Activated CD8-positive, alpha-beta memory T cell treated with anti-CD3 and anti-CD28 coated beads, Interleukin-2, amount 50 U/mL, for 48 hours (primary cell): Measurements from ENCODE around the gene ITPK1.

ENCODE experiments used
- DNase-seq: peaks from one replicate; pipeline ENCODE4 v3.0.0-alpha.2; 2020

ITPK1 gene

DNA sequence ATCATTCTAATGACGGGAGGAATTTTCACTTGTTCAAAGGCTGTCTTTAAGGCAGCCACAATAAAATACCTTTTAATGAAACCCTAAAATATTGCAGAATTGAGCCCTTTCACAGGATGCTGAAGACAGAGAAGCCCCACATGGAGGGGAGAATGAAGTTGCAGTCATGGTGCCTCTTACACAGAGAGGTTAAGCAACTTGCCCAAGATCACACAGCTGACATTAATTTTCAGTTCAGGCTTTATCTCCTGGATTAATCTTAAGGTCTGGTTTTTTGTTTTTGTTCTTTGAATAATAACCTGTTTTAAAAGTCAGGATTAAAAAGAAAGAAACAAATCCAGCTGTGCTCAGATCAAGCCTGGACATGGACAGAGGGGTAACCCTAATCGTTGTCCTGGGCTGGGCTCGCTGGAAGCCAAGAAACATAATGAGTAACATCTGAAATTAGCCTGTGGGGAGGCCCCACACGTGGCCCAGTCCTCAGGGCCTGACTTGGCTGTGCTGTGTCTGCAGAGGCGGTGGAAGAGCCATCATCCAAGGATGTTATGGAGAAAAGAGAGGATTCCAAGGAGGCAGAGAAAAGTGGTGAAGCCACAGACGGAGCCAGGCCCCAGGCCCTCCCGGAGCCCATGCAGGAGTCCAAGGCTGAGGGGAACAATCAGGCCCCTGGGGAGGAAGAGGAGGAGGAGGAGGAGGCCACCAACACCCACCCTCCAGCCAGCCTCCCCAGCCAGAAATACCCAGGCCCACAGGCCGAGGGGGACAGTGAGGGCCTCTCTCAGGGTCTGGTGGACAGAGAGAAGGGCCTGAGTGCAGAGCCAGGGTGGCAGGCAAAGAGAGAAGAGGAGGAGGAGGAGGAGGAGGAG is 184.8 kb downstream of the ITPK1 start:
- no peak for DNase-seq

DNA sequence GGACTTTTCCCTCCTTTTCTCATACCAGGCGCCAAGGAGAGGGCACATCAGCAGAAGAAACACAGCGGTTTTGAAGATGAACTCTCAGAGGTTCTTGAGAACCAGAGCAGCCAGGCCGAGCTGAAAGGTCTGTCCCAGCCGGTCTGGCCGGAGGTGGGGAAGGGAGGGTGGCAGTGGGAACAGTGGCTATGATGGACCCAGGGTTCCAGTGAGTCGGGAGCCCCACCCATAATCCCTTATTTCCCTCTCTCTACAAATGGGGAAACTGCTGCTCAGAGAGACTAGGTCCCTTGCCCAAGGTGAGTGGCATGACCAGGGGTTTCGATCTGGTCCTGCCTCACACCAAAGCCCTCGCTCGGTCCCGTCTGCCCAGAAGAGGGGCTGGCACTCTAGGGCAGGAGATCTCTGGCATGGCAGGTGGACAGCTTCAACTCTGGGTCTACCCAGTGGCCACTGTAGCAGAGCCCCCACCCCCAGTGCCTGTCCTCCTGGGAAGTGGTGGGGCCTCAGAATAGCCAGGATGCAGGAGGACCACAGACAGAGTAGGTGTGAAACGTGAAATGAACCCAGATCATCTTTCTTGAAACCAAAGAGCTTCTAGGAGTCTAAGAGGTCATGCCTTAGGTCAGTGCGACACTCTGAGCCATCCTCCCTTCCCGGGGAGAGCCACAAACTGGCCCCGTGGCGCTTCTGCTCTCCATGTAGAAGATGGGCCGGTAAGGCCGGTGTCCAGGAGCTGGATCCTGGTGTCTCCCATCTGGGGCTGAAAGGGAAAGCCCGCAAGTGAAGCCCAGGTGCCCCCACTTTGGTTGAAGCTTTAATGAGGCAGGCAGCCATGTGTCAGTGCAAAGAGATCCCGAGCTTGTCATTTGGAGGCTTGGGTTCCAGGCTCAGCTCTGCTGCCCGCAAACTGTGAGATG is 185.8 kb downstream of the ITPK1 start:
- no peak for DNase-seq

DNA sequence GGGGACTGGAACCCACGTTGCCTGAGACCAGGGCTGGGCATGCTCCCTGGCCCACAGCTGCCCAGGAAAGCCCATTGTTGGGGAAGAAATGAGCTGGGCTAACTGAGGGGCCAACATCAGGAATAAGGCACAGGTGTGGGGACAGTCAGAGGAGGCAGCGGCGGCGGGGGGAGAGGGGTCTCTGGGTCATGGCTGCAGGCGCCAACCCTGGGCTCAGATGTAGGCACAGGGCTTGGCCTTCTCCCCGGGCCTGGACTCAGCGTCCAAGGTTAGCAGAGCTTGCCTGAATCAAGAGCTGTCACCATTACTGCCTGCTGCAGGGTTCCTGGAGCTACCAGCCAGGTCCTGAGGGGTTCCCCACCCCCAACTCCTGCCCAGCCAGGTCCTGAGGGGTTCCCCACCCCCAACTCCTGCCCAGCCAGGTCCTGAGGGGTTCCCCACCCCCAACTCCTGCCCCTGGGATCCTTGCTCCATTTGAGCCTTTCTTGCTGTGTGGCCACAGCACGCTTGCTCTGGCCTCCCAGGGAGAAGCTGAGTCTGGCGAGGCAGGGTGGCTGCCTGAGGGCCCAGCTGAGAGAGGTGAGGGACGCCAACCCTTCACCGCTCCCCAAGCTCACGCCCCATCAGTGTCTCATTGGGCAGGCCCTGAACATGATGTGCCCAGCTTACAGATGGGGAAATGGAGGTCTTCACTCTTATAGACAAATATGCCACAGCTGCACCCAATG is 186.6 kb downstream of the ITPK1 start:
- no peak for DNase-seq

DNA sequence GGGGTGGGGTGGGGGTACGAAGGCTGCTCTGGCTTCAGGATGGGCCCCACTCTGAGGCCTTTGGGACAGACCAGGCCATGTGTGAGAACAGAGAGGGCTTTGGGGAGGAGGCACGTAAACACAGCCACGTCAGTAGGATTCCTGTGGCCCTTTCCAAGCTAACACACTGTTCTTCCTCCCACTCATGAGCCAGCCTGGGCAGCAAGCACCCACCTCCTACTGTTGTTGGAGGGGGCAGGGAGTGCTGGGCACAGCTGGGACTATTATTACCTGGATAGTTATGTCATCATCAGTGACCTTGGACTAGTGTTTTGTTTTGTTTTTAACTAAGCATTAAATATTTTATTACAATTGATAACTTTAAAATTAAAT is 187.5 kb downstream of the ITPK1 start:
- no peak for DNase-seq

DNA sequence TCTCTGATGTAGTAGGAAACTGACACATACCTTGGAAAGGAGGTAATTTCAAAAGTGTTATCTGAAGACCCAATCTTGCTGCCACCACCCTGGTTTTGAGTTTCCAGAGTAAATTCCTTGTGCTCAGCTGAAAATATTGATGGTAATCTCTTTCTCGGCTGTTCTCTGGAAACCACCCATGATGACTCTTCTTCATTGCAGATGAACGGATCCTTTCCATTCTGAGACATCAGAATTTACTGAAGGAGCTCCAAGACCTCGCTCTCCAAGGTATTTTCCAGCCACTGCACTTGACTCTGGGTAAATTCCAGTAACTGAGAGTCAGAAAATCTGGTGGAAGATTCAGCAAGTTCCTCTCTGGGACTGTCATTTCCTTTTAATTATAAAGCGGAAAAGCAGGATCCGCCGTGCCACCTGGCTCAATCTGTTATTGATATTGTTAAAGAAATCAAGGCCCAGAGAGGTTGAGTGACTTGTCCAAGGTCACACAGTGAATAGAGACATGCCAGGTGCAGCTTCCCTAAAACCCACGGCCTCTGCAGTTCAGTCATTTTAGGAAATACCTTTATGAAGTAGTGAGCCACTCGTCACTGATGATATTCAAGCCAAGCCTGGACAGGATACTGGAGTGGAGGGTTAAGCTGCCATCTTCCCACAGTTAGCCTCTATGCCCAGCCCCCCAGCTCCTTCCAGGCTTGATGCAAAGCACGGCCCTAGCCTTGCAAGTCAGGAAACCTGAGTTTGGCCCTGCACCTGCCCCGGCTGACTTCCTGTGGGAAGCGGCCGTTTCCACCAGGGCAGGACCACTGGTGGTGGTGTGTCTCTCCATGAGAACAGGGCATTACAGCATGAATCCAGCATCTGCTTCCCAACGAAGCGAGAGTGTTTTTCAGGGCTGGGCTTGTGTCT is 188.1 kb downstream of the ITPK1 start:
- no peak for DNase-seq

DNA sequence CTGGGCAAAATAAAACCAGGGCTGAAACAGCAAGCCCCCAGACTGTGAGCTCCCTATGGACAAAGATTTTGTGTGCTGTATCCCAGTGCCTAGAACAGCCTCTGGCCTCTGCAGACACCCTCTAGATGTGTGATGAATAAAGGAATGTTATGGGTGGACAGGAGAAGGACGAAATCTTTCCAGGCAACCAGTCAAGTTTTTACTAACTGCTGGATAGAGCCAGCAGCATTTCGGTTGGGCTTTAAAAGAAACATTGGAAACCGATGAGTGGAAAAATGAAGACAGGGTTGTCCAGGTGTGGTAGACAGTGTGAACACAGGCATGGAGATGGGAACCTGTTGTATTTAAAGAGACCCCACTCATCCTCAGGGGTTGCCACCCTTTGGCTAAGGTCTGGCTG is 188.8 kb downstream of the ITPK1 start:
- DNase-seq, result no peak

DNA sequence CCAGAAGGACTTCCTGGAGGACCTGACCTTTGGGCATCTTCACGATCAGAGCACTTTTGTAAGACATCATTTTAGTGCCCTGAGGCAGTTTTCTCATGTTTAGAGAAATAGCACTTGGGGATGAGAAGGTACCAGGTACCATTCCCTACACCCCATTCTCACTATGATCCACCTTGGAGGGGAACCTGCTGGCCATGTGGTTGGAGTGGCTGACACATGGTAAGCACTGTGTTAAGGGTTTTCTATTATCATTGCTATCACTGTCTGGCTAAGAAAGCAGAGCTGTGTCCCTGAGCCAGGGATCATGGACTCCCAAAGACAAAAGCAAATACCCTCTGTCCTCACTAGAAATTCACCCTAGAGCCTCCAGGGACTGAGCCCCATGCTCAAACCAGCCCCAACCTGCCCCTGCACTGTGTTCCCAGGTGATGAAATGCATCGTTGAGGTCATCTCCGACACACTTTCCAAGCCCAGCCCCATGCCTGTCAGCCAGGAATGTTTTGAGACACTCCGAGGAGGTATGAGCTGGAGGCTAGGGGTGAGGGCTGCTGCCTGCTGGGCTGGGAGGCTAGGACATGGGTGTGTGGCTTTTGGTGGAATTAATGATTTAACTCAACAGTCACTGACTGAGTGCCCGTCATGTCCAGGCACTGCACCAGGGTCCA is 189.4 kb downstream of the ITPK1 start:
- no peak for DNase-seq

DNA sequence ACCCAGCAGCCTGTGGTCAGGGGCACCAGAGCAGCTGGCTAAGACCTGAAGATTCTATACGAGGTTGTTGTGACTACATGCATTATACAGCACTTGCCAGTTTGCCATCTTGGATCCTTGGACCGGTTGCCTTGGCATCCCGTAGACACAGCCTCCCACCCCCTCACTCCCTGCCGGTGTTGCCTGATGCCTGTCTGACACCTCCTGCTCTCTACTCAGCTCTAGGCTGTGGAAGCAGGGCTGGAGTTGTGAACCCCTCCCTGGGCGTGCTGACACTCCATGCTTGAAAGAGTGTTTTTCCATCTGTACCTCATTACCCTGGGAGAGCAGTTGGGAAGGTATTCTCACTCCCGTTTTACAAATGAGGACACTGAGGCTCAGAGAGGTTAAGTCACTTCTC is 190.3 kb downstream of the ITPK1 start:
- DNase-seq, result no peak

DNA sequence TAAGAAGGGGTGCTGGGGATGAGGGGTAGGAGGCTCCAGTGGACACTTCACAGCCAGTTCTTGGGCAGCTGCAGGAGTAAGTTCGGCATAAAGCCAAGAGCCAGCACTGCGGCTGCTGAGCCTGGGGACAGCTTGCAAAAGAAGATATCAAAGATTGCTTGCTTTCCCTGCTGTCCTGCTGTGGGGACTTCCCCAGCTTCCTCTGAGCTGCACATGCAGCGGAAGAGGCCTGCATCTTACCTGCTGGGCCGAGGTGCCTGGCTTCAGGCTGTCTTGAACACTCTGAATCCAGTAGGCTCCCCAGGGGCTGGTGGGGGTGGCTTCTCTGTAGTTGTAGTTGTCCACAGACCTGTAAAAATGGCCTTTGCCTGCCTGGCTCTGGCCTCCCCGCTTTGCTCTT is 191.5 kb downstream of the ITPK1 start:
- no peak for DNase-seq

DNA sequence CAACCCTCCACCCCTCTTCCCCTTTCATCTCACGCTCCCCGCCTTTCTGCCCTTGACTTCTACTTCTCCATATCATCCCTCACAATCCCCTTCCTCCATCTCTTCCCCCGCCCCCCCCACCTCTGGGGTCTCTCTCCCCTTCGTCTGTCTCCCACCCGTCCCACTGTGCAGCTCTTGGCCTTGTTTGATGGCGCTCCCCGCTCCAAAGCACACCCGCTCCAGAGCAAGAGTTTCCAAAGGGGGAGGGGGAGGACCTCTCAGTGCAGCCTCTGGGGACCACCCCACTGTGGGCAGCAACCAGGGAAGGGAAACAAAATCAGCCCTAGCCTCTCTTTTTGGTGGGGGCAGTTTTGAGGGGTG is 192.0 kb downstream of the ITPK1 start:
- no peak for DNase-seq

DNA sequence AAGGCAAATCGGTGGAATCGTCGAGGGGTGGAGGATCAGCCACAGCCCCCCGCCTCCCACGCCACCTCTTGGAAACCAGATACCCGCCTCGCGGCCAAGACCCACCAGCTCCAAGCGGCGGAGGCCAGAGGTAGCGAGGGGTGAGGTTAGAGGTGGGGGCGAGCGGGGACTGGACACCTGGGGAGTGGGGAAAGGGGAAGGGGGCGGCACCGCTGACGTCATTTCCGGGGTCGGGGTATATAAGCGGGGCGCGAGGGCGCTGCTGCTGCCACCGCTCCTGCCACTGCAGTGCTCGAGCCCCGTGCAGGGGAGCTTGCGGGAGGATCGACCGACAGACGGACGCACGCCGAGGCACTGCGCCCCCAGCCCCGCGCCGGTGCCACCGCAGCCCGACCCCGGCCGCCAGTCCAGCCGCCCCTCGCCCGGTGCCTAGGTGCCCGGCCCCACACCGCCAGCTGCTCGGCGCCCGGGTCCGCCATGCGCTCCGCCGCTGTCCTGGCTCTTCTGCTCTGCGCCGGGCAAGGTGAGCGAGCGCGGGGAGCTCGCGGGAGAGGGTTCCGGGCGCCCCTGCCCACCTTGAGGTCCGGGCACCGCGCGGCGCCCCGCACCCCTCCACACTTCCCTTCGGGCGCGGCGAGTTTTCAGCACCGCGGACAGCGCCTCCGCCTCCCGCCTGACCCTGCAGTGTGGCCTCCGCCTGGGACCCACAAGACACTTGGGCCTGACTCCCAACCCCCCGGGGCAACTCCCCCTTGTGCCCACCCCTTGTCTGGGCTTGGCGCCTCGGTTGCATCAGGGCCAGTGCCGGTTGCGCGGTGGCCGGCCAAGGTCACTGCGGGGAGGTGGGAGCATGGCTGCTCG is 192.6 kb downstream of the ITPK1 start, which contains the start of gene CHGA:
TSS of gene CHGA (plus strand) at position 268 of the 861 bp plus-strand sequence. CDS start at position 478, 210 bp downstream.
- peak; percentile 84 for DNase-seq

DNA sequence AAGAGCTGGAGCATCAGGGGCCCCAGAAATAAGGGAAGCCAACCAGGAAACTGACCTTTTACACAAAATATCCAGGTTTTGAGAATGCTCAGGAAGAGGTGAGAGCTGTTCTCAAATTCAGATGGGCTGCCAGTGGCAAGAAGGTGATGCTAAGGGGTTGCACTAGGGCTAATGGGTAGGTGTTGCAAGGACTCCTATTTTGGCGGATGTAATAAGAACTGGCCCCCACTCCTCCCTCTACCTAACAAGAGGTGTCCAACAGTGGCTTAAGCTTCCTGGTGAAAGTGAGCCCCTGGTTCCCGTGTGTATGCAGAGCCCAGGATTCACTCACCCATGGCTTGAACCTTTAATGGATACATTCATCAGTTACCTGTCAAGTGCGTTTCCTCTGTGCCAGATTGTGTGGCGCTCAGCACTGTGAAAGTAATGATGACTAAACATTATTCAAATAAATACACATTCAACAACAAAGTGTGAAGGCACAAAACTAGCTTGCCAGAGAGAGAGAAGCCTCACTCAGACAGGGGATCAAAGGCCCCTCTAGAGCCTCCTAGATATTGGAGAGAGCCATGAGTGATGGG is 193.5 kb downstream of the ITPK1 start:
- no peak for DNase-seq

DNA sequence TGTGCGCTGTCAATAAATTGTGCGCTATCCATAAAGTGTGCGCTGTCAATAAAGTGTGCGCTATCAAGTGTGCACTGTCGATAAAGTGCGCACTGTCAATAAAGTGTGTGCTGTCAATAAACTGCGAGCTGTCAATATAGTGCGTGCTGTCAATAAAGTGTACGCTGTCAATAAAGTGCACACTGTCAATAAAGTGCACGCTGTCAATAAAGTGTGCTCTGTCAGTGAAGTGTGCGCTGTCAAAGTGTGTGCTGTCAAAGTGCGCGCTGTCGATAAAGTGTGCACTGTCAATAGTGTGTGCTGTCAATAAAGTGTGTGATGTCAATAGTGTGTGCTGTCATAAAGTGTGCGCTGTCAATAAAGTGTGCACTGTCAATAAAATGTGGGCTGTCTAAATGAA is 195.7 kb downstream of the ITPK1 start:
- DNase-seq, result no peak

DNA sequence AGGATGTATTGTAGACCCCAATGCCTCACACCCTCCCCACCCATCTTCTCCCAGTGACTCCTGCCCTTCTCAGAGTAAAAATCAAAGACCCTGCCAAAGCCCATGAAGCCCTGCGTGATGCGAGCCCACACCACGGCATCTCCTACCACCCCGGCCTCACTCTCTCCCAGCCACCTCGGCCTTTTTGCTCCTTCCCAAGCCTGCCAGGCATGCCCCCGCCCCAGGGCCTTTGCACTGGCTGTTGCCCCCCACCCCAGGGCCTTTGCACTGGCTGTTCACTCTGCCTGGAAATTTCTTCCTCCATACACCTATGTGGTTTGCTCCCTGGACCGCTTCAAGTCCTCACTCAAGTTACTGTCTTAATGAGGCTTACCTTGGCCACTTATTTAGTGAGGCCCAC is 197.8 kb downstream of the ITPK1 start:
- DNase-seq, result no peak

DNA sequence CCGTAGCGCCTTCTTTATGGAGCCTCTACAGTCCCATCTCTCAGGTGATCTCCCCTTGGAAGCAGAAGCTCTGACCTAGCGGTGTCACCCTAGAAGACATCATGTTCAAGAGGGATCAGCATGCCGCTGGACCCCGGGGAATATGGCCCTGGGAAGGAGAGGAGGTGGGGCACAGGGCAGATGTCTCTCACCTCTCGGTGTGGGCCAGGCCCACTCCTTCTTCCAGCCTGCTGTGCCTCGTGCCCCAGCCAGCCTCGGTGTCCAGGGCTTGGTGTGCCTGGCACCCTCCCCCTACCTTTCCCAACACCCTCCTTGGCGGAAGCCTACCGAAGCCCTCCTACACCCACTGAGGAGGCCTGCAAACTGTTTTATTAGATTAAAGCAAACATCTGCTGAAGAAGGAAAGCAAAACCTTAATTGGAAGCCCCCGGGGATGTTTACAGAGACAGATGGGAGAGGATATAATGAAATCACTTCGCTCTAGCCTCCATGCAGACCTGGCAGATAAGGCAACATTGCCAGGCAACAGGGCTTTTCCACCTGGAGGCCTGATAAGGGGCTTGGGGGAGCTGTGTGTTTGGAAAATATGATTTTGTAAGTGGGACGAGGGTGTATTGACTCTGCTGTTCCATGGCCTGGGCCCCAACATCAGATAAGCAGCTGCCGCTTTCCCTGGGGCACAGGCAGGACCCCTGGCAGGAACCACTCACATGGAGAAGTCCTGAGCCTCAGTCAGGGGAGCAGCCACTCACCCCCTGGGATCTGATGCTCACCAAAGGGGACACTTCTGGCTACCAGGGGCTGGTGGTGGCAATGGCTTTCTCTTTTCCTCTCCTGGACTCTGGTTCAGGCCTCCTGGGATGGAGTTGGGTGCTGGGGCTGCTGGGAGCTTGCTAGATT is 198.4 kb downstream of the ITPK1 start:
- DNase-seq, result no peak

DNA sequence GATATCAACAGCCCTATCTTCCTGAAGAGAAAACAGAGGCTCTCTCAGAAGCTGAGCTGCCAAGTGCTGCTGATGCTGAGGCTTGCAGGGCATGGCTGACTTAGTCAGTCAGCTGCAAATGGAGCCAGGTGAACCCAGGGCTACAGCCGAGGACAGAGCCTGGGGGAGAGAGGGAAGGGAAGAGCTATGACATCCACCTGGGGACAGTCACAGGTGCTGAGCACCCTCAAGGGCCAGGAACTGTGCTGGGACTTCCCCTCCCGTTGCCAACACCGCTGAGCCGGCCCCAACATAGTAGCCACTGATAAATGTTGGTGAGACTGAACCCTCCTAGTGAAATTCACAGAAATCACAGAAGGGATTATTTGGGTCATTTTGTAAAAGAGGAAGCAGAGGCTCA is 199.5 kb downstream of the ITPK1 start:
- DNase-seq, result no peak

DNA sequence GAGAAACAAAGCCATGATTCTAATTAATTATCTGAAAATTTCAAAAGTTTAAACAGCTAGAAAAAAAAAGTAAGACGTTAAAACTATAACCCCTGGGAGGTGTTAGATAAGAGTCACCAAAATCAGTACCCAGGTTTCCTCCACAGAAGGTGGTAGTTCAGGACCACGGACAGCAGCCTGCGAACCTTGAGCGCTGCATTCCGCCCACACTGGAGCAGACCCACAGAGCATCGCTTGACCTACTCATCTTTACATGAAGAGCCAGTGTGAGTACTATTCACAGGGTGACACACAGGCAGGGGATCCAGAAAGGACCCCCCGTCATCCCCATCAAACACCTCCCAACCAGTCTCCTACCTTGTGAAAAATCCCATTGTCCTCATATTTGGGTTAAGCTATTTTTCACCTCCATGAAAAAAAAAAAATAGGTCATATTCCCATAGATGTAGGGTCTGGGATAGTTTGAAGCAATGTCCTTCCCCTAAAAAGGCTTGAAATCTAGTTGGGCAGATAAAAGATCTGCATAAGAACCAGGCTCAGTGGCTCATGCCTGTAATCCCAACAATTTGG is 201.6 kb downstream of the ITPK1 start:
- peak; percentile 74 for DNase-seq

DNA sequence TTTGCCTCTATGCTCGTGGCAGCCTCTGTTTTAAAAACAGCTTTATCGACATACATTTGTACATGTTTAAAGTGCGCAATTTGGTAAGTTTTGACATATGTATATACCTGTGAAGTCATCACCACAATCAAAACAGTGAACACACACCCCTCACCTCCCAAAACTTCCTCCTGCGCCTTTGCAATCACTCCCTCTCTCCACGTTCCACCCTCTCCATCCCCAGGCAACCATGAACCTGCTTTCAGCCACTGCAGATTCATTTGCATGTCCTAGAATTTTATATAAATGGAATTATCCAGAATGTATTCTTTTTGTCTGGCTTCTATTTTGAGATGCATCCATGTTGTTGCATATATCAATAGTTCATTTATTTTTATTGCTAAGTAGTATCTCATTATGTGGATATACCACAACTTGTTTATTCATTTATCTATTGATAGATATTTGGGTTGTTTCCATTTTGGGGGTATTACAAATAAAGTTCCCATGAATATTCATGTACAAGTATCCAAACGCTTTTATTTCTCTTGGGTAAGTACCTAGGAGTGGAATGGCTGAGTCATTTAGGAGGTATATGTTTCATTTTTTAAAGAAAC is 208.3 kb downstream of the ITPK1 start:
- no peak for DNase-seq
